OCI-LY1 (cell line): ENCODE data around the gene ACAP3.

Experiments used
- EZH2 ChIP-seq: fragments of 200-600 bp; sonication (generic), shearing (Covaris generic); IDR thresholded peaks from 2 replicates; pipeline ENCODE4 v1.8.0; 2017; ENCODE audit warnings: borderline replicate concordance, mixed run types, mild to moderate bottlenecking, antibody characterized with exemption, low read length, moderate library complexity, mixed read lengths
- TF ChIP-seq, protein P1 (sequence below): fragments of 200-600 bp; sonication (generic), shearing (Covaris generic); IDR thresholded peaks from 2 replicates; pipeline ENCODE4 v1.5.1; 2017; ENCODE audit warnings: mild to moderate bottlenecking, antibody characterized with exemption, low read length, moderate library complexity, mixed read lengths

DNA sequence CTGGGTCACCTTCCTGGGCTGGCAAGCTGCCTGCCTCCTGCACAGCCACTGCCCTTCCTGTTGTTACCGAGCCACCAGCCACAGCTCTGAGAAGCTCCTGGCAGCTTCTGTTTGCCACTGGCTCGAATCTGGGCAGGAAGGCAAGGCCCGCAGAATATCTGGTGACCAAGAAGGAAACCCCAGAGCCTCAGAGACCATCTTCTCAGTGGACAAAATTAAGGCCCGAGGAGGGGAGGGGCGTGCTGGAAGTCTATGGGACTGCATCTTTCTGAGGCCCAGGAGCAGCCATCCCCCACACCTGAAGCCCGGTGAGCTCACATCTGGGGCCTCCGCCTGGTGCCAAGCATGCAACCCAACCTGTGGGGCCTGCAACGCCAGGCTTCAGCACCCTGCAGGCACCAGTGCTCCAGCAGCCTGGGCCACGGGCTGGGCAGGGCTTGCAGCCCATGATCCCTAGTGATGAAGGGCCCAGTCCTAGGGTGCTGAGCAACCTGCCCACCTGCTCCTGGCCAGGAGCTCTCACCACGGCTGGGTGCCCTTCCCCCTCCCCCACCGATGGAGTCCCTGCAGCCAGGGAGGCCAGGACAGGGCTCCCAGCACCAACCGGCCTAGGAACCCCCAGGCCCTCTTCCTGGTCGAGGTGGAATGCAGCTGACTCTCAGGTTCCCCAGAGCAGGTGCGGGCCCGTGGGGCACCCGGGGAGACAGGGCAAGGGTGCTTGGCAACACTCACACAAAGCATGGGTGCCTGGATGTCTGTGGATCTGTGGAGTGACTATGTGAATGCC is 17.8 kb upstream of the ACAP3 start:
- TF ChIP-seq, protein P1, sequence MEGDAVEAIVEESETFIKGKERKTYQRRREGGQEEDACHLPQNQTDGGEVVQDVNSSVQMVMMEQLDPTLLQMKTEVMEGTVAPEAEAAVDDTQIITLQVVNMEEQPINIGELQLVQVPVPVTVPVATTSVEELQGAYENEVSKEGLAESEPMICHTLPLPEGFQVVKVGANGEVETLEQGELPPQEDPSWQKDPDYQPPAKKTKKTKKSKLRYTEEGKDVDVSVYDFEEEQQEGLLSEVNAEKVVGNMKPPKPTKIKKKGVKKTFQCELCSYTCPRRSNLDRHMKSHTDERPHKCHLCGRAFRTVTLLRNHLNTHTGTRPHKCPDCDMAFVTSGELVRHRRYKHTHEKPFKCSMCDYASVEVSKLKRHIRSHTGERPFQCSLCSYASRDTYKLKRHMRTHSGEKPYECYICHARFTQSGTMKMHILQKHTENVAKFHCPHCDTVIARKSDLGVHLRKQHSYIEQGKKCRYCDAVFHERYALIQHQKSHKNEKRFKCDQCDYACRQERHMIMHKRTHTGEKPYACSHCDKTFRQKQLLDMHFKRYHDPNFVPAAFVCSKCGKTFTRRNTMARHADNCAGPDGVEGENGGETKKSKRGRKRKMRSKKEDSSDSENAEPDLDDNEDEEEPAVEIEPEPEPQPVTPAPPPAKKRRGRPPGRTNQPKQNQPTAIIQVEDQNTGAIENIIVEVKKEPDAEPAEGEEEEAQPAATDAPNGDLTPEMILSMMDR = no peak
- TF ChIP-seq EZH2 = no peak
